Measurements from ENCODE around the gene CLEC18A.
"Not testable (repeated sequence)": the region's sequence is repeated elsewhere in the genome, so short reads cannot be mapped to it uniquely, and the experiment has no call there.

CLEC18A gene

DNA sequence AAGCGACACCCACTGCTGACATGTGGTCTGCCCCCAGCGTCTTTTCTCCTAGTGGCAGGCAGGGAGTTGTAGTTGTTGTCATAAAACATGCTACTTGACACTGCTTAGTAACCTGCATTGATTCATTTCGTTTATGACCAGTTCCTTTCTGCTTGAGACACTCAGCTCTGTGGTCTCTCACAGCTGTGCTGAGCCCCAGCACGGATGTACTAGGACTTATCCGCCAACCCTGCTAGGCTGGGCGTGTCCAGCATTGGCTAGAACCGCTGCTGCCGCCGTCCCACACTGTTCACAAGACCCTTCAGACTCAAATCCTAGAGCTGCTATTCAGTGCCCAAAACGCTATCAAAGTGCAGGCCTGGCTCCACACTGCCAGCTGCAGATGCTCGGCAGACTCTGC lies 60.0 kb downstream of the CLEC18A start:
- H3K79me2 ChIP-seq; H3K27ac ChIP-seq; H3K36me3 ChIP-seq (ENCODE audit: control insufficient read depth, insufficient read depth, low read length); H3K4me1 ChIP-seq; H3K4me3 ChIP-seq (ENCODE audit: low read depth, low read length); H2AFZ ChIP-seq; H3K27me3 ChIP-seq (ENCODE audit: control insufficient read depth, insufficient read depth, low read length); H3K9me3 ChIP-seq (ENCODE audit: control insufficient read depth, low read length); H3K9ac ChIP-seq; H3K4me2 ChIP-seq (ENCODE audit: low read length): not testable (repeated sequence)

DNA sequence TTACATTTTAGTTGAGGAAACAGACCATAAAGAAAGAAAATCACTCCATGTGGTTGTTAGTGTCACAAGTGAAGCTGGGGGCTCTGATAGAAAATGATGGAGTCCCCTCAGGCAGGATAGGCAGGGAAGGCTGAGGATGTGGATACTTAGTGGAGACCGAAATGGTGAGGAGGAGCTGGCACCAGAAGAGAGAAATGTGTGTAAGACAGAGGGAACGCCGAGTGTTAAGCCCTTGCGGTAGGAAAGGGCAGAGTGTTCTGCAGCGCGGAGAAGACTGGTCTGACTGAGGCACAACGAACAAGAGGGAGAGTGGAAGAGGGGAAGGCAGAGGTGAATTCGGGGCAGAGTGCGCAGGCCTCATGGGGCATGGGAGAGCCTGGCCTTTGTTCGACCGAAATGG lies 61.2 kb downstream of the CLEC18A start:
- H3K36me3 ChIP-seq (ENCODE audit: control insufficient read depth, insufficient read depth, low read length); H3K27me3 ChIP-seq (ENCODE audit: control insufficient read depth, insufficient read depth, low read length); H3K4me3 ChIP-seq (ENCODE audit: low read depth, low read length); H2AFZ ChIP-seq; H3K9ac ChIP-seq; H3K79me2 ChIP-seq; H3K27ac ChIP-seq; H3K9me3 ChIP-seq (ENCODE audit: control insufficient read depth, low read length); H3K4me1 ChIP-seq; H3K4me2 ChIP-seq (ENCODE audit: low read length): not testable (repeated sequence)

DNA sequence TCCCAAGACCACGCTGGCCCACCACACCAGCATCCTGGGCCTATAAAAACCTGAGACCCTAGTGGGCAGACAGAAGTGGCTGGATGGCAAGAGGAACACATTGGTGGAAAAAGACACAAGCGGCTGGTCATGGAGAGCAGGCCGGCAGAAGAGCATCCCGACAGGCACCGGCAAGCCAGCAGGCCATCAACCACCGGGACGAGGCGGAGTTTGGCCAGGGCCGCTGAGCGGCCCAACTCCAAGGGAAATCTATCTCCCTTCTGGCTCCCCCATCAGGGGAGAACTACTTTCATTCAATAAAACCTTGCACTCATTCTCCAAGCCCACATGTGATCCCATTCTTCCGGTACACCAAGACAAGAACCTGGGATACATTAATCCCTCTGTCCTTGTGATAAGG lies 61.8 kb downstream of the CLEC18A start:
- H3K27ac ChIP-seq; H3K4me2 ChIP-seq (ENCODE audit: low read length); H3K36me3 ChIP-seq (ENCODE audit: control insufficient read depth, insufficient read depth, low read length); H3K9ac ChIP-seq; H3K4me1 ChIP-seq; H3K9me3 ChIP-seq (ENCODE audit: control insufficient read depth, low read length); H3K4me3 ChIP-seq (ENCODE audit: low read depth, low read length); H3K79me2 ChIP-seq; H3K27me3 ChIP-seq (ENCODE audit: control insufficient read depth, insufficient read depth, low read length); H2AFZ ChIP-seq: not testable (repeated sequence)
